Gastrocnemius medialis (tissue), 4 donors: Measurements from ENCODE around the gene AGAP1.

ENCODE experiments used
- CTCF ChIP-seq, 5 experiments: fragments of 450-650 bp in 3 of 5; fragments of 200-600 bp in 2 of 5; sonication (generic) in 2 of 5; IDR thresholded peaks in 4 of 5; conservative IDR thresholded peaks in 1 of 5; 1 replicate in 4 of 5; 2 replicates in 1 of 5; pipeline ENCODE4 v1.5.1; 2016 to 2019; ENCODE audit warnings: antibody characterized with exemption in 5 of 5, mild to moderate bottlenecking in 3 of 5, moderate library complexity in 3 of 5
- POLR2A ChIP-seq, 2 donors: fragments of 450-650 bp; IDR thresholded peaks; one replicate each; pipeline ENCODE4 v1.6.1; 2017; ENCODE audit warnings: antibody characterized with exemption in 2 of 2, mild to moderate bottlenecking in 2 of 2, moderate library complexity in 2 of 2

- TF ChIP-seq POLR2A (IDR thresholded peaks at IDR 0.05) (no peak), CTCF (IDR thresholded peaks at IDR 0.05 in 4 of 5, conservative IDR thresholded peaks at IDR 0.05 in 1 of 5) (no peak)
Observed at GRCh38 chr2:236175548-236176150, 681.8 kb downstream of the AGAP1 start.
